Measurements from ENCODE around the gene IDUA.
"Not testable (repeated sequence)": the region's sequence is repeated elsewhere in the genome, so short reads cannot be mapped to it uniquely, and the experiment has no call there.

The IDUA gene

DNA sequence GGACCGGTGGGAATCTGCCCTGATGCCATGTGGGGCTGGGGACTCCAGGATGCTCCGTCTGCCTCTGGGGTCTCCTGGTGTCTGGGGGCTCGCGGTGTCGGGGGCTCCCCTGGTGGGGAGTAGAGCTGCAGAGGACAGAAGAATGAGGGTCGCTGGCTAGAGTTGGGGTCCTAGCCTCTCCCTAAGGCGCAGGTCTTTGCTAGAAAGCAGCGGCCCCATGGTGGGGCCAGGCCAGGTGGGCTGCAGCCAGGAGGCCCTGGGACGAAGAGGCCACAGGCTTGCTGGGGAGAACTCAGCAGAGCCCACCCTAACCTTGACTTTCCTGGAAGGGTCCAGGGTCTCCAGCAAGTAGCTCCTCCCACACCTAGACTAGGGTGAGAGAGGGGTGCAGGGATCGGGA is 46.0 kb downstream of the IDUA start:
- DNase-seq: no peak

DNA sequence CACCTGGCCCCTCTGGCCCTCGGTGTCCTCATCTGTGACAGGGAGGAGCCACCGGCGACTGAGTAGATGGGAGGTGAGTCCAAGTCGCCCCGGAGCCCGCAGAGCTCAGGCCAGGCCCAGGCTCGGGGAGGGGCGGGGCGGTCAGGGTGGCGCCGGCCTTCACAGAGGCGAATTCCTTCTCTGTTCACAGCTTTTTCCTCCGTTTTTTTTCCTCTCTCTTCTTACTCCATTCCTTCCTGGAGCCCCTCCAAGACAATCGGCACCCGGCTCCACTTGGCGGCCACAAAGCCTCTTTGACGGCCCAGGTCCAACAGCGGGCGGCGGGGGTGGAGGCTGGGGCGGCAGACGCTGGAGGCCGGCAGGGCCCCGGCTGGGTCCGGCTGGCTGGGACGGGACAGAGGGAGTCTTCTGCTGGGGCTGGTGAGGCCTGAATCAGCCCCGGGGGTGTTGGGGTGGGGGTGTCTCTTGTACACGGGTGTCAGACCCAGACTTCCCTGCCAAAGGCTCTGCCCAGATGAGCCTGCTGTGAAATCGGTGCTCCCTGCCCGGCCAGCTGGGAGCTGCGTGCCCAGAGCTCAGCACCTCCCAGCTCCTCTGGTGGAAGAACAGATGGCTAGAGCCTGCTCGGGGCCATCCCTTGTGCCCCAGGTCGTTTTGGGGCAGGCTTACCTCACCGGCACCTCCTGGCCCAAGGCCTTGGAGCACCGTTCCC is 47.2 kb downstream of the IDUA start:
- DNase-seq: no peak

DNA sequence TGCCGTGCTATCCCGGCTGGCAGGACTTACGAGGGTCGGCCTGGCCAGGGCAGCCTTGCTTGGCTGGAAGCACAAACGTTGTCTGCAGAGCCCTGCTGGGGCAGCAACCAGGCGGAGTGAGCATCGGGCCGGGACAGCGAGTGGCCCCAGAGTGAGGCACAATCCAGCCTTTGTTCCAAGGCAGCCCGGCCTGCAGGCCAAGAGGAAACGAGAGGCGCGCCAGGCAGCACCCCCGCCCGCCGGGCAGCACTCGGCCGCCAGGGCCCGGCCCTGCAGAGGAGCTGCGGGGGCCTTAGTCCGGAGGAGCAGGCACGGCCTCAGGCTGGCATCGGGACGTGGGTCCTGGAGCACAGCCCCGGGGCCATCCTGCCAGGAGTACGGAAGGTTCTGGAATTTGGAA is 48.7 kb downstream of the IDUA start:
- no peak for DNase-seq

DNA sequence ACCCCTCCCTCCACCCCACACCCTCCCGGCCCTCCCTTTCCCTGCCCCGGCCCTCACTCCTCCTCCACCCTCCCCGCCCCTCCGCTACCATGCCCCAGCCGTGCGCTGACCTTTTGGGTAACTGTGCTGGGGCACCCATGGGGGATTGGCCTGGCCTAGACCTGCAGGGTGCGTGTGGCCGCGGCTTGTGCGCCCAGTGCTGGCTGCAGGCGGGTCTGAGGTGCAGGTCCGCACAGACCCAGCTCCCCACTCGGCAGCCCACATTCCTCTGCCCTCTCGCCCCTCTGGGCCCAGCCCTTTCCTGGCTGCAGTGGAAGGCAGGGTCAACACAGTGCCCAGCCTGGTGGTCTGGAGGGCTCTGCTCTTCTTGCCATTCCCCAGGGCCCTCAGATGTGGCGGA is 49.3 kb downstream of the IDUA start:
- DNase-seq: no peak

DNA sequence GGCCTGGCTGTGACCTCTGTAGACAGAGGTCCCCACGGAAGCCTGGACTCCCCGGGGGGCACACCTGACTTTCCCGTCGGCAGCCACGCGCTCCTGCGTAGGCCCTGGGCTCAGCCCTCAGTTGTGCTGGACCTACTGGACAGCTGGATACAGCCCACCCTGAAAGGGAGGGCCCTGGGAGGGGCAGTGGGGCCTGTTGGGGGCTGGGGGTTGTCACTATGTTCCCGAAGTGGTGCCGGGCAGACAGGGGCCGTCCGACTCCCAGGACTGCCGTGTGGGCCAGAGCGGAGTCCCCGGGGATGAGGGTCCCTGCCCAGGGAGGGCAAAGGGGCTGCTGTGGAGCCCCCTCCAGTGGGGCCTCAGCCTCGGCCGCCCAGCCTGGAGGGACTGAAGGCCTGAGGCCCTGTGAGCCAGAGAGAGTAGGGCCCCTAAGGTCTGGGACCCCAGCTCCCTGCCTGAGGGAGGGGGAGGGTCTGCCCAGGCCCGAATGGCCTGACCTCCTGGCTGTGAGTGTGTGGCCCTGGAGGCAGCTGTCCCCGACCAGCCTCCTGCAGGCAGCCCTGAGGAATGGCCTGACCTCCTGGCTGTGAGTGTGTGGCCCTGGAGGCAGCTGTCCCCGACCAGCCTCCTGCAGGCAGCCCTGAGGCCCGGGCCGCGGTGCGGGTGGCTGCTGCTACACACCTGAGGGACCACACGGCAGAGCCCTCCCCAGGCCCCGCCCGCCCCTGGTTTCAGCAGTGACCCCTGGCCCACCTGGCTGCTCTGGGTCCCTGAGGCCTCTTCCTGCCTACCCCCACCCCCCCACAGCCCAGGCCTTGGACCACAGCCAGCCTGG is 50.3 kb downstream of the IDUA start:
- no peak for DNase-seq

- no peak for DNase-seq
Measured at GRCh38 chr4:1038948-1039492, 52.2 kb downstream of the IDUA start.

- no peak for DNase-seq
Measured at GRCh38 chr4:1039493-1040343, 52.9 kb downstream of the IDUA start.

DNA sequence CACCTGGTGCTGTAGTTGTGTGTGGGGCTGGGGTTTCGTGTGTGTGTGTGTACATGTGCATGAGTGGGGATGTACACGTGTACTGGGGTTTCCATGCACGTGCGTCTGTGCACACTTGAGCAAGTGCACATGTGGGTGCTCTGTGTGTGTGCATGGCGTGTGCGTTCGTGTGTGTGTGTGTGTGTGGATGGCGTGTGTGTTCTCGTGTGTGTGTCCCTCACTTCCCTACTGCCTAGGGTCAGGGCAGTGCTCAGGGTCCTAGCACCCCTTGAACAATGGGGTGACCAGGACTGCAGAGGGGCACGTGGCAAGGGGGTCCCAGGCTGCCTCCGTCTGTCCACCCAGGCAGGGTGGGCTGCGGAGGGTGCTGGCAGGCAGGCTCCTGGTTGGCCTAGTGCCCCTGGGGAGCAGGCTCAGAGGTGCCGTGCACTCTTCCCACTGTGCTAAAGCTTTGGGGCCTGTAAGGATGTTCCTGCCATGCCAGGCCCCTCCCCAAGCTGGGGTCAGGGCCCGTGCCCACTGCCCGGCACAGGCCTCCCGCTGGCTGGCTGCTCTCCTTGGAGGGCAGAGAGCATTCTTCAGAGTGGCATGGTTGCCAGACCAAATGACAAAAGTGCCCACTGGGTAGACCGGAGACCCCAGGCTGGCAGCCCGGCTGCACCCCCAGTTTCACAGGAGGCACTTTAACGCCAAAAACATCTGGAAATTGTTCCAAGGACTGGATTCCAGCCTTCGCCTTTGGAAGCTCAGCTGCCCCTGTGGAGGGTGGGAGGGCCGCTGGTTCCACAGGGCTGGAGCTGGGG is 53.7 kb downstream of the IDUA start:
- no peak for DNase-seq

DNA sequence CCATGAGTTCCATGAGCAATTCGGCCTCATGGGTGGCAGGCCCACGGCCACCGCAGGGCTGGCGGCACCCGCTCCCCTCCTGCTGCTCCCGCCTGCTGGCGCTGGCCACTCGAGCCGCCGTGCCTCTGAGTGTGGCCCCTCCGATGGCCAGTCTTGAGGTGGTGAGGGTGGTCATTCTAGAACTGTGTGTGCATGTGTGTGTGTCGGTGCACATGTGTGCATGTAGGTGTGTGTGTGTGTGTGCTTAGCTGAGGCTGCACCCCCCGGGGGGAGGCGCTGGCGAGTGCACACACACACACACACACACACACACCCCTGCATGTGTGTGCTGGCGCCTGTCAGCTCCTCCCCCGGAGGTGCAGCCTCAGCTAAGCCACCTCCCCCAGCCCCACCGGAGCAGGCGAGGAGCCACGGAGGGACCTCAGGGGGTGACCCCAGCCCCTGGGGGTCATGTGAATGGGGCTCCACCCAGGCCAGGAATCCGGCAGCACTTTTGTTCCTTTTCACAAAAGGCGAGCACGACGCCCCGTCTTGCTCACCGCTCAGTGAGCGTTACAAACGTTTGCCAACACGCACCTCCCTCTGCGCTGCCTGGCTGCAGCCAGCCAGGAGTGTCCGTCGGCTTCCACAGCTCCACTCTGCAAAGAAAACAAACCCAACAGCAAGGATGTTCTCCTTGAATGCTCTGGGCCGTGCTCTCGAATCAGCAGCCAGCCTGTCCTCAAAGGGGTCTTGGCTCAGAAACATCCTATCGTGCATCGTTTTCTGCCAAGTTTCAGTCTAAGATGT is 54.5 kb downstream of the IDUA start:
- DNase-seq: no peak

DNA sequence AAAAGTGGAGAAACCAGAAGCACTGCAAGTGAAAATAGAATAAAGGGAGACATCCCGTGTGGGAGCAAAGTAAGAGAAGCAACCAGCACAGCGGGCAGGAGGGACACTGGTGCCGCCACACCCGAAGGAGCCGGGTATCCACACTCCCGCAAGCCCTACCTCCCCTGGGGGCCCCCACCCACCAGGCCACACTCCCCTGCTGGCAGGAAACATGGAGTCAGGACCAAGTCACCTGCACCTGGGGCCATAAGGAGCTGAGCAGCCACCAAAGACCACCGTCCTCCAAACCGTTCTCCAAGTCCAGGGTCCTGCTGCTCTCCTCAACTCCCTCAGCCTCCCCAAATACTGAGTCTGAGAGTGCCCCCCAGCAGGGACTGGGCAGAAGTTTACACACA is 55.1 kb downstream of the IDUA start:
- DNase-seq: no peak

DNA sequence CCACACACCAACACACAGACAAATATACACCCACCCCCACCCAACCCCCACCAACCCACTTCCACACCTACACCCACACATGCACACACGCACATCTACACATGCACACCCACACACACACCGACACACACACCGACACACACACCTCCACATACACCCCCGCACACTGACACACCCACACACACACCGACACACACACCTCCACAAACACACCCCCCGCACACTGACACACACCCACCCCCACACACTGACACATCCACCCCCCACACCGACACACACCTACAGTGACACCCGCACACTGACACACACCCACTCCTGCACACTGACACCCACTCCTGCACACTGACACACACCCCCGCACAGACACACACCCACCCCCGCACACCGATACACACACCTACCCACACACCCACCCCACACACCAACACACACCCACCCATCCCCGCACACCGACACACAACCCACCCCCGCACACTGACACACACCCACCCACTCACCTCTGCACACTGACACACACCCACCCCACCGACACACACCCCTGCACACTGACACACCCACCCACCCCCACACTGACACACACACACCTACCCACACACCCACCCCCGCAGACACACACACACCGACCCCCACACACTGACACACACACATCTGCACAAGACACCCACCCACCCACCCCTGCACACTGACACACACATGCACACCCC is 55.7 kb downstream of the IDUA start:
- DNase-seq: no peak

GRCh38 chr4:1043162-1043561 is 56.3 kb downstream of the IDUA start:
- no peak for DNase-seq

- DNase-seq: no peak
Measured at GRCh38 chr4:1043651-1044468, 57.0 kb downstream of the IDUA start.

DNA sequence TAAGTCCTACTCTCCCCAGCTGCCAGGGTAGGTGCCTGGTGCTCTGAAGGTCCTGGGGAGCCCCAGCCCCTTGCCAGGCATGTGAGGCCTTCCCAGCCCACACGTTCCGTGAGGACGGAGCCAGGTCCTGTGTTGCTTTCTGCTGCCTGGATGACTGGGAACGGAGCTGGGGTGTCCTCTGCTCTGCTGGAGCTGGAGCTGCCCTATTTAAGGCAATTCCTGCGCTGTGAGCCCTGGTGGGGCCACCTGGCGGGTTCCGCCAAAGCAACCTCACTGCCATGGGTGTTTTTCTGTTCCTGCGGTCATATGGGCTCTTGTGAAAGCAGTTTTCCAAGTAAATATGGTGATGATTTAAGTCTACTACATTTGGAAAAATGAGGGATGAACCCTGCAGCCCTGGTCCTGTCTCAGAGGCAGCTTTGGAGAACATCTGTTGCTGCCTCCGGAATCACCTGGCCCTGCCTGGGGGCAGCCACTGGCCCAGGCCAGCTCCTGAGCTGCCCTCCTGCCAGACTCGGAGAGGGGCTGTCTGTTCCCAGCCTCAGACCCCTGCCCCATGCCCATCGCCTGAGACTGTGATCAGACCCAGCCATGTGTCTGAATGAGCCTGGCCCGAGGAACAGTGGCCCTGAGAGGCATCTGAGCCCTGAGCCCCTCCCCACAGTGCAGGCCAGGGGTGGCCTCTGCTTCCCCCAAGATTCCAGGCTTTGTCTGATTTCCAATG is 57.8 kb downstream of the IDUA start:
- no peak for DNase-seq

DNA sequence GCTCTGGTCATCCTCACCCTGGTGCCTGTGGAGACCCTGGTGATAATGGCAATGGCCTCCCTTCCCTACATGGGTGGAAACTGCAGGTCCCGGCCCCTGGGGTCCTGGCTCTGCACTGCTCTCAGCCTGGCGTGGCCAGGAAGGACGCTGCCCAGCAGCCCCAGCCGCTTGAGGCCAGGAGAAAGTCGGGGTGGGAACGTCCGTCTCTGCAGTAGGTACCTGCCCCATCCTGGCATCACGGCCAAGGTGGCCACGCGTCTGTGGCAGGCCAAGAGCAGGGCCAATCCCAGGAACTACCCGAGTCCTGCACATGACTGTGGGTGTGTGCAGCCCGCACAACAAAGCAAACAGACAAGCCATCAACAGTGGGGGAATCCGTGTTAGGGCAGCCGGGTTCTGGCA is 58.4 kb downstream of the IDUA start:
- DNase-seq: no peak

DNA sequence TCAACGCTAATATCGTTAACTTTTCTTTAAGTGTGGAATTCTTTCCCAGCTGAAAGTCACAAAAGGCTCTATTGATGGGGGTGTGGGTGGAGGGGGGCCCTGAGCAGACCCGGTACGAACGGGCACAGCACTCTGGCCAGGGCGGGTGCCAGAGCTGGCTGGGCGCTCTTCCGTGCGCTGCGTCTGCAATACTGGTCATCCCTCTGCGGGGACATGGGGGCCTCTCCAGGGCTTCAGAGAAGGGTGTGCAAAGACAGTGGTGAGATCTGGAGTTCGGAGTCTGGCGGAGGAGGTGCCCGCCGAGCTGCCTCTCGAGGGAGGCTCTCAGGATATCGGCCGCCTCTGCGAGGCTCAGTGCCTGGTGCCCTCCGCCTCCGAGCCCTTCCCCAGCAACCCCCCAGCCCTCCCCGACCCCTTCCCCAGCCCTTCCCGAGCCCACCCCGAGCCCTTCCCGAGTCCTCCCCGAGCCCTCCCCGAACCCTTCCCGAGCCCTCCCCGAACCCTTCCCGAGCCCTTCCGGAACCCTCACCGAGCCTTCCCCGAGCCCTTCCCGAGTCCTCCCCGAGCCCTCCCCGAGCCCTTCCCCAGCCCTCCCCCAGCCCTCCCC is 58.9 kb downstream of the IDUA start:
- no peak for DNase-seq

DNA sequence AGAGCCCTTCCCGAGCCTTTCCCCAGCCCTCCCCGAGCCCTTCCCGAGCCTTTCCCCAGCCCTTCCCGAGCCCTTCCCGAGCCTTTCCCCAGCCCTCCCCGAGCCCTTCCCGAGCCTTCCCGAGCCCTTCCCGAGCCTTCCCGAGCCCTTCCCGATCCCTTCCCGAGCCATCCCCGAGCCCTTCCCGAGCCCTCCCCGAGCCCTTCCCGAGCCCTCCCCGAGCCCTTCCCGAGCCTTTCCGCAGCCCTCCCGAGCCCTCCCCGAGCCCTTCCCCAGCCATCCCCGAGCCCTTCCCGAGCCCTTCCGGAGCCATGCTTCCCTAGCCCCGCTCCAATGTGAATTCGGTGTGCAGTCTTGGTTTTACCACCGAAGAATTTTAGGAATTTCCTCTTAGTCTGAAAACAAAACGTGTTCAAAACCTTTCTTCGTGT is 59.8 kb downstream of the IDUA start:
- DNase-seq: not testable (repeated sequence)

DNA sequence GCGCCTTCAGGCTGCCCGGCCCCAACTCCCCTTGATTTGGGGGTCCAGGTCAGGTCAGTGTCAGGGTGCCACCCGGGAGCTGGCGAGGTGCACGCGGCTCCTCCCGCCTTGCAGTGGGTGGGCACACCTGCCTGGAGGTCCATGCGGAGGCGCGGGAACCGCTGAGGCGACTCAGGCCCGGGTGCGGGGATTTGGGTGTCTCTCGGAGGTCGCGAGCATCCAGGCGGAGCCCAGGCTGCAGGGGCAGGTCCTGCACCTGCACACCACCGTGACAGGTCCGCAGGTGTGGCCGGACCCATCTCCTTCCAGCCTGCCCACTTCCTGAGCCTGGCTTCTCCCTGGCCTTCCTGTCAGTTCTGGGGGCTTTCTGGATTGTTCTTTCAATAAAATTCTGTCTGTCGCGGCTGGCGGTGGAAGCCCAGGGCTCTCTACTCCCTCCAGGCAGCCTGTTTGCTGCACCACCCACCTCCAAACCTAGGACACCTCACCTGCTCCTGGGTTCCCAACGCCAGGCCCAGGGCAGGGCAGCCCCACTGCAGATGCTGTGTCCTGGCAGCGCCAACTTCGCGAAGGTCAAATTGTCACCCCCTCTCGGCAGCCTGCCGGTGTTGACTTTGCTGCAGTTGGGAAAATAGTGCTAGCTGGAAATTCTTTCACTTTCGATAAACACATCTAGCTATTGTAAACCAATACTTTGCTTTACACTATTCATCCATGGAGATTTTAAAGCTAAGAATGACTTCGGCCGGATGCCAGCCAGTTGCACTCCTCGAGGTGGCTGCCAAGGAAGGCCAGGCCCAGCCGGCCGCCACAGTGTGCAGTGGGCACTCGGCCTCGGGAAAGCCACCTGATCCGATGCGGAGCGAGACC is 60.5 kb downstream of the IDUA start:
- DNase-seq: no peak
